Measurements from ENCODE around the gene SLC22A23.

Gene SLC22A23

DNA sequence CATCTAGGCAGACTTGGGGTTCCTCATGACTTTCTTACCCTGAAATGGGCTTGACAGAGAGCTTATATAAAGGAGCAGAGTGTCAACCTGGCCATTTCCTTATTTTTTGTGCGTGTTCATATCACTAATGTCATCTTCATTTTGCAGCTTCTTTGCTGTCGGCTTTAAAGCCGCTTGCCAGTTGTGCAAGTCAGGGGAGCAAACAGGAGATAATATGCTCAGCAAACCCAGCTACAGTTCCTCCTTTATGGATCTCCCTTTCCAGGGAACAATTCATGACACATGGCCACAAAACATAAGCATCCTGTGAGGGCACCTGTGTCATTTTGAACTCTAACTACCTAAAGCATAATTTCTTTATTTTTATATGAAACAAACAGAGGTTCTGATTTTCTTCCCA, 222.9 kb downstream of the SLC22A23 start:
- no peak for DNase-seq

DNA sequence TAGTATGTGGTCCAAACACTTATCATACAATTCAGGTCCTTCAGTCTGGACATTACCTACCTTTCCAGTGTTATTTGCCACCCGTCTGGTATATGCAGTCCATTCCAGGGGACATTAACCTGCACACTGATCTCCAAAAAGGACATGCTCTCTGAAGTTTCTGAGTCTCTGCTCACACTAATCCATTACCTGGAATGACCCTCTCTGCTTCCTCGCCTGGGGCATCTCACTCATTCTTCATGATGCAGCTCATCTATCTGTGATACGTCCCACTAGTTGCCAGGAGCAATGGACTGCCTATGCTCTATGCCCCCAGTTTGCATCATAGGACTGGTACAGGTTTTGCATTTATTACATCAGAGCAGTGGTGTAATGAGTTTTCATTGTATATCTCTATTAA, 223.5 kb downstream of the SLC22A23 start:
- no peak for DNase-seq

DNA sequence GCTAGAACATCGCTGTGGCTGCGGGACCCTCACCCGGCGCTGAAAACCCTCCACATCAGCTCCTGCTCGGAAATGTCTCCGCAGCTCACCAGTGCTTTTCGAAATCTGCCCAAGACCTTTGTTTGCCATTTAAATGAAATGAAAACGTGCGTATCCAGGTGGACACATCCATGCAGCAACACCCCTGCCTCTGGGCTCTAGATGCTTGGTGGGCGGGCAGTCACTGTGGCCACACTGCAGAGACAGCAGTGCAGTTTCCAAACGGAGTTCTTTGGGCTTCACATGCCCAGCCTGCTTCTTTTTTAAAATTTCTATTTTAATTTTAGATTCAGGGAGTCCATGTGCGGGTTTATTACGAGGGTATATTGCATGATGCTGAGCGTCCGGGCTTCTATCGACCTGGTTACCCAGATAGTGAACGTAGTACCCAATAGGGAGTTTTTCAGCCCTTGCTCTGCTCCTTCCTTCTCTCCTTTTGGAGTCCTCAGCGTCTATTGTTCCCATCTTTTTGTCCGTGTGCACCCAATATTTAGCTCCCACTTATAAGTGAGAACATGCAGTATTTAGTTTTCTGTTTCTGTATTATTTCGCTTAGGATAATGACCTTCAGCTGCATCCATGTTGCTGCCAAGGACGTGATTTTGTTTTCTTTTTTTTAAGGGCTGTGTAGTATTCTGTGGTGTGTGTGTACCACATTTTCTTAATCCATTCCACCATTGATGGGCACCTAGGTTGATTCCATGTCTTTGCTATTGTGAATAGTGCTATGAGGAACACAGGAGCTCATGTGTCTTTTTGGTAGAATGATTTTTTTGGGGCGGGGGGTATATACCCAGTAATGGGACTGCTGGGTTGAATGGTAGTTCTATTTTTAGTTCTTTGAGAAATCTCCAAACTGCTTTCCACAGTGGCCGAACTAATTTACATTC, 224.6 kb downstream of the SLC22A23 start:
- DNase-seq: no peak

DNA sequence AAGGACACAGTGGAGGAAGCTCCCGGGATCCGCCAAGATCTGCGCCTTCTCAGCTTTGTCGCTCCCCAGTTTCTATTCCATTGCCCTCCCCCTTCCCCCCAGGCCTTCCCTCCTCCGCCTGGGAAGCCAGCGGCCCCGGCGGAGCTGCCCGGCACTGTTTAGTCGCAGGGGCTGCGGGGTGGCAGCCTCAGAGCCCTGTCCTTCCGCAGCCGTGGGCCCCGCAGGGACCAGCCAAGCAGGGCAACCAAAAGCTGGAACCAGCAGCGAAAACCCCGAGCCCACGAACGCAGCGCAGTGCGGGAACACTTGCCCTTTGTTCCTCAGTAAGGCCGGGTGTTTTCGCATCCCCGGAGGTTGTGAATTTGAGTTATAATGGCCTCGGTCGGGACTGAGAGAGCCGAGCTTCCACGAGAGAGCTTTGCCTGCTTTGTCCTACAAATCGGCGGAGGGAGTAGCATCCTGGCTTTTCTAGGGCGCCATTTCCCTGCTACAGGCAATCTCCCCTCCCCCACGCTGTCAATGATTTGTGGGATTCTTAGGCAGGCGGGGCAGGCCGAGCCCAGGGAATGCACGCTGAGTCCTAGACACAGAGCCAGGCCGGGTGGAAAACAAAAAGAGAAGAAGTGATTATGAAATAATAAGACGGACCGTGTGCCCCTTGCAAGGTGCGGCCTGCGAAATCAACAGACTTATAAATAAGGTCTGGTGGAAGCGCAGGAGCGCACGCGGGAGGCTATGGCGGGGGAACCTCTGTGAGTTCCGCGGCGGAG, 225.4 kb downstream of the SLC22A23 start:
- no peak for DNase-seq

DNA sequence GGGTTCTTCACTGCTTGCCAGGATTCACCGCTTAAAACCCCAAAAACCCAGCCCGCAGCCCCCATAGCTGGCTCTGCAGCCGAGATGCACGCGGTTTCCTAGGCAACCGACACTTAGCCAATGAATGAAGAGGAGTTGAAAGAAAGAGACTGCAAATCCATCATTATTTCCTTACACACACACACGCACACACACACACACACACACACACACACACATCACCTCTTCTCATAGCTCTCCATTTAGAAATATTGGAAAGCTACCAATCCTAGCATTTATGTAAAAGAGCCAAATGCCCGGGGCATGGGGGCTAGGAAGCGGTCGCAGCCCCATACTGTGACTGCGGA, 226.0 kb downstream of the SLC22A23 start:
- no peak for DNase-seq

DNA sequence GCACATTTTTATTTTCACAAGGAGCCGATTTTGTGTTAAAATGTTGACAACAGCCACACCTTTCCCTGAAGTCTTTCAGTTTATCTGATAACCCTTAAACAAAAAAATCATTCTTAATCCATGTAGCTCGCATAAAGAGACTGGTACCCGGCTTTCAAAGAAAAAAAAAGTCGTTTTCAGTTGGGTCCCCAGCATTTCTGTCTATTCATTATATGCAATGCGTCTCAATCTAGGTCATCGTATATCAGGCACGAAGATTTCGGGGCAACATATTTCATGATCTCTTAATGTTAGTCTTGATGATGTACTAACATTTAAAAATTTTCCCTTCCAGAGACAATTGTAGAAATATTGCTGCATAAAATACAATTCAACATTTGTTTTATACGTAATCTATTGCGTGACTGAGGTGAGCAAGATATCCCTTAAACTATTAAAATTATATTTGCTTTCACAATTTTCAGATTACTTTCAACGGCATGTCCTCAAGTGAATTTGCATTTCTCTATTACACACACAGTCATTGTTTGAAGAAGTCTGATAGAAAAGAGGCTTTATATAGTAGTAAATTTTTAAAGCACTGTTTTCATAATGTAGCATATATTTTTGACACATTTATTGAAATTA, 226.5 kb downstream of the SLC22A23 start:
- no peak for DNase-seq

DNA sequence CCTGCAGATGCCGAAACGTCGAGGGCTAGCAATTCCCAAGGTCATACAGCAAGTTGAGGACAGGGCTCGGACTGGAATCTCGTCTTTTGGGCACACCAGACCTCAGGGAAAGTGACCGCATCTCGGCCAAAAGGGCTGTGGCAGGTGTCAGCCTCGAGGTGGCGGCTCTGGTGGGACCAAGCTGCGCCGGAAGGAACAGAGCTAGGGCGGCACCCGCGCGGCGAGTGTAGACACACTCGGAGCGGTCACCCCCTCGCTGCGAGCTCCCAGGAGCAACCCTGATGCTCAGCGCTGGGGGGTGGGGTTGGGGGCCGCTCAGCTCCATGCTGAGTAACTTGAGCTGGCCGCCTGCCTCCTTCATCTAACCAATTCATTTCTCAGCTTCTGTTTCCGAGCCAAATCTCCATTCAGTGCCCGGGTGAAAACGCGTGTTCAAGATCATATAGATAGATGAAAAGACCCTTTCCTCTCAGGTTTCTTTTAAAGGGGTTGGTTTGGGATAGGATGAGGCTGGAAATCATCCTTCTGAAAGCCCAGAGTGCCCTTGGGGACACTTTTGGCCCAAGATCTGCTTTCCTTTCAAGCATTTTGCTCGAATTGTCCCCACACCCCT, 227.2 kb downstream of the SLC22A23 start:
- no peak for DNase-seq

DNA sequence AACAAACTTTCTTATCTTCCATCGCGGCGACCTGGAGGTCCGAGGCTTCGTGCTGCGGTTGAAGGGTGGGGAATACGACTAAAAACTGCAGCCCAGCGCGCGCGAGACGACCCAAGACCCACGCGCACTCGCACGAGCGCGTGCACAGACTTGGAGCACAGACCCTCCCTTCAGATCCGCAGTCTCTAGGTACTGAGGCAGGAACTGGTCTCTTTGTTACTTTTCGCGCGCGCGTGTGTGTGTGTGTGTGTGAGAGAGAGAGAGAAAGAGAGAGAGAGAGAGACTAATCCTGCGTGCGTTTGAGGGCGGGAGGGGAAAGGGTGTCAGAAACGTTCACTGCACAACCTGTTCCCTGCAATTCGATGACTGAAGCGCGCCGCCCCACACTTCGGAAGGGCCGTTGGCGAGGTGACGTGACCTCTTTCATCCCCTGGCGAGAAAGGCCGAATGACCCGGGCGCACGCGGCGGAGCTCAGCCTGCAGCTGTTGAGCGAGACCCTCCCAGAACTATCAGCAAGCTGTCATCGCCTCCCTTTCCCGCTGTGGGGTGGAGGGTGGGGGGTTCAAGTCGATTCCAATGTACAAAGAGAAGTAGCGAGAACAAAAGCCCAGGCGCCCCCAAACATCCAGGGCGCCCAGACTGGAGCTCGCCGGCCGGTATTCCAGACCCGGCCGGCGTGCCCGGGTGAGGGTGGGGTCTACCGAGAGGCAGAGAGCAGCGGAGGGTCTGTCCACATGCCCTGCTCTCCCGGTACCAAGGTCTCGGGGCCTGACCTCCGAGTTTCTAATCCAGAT, 227.9 kb downstream of the SLC22A23 start:
- DNase-seq: no peak

DNA sequence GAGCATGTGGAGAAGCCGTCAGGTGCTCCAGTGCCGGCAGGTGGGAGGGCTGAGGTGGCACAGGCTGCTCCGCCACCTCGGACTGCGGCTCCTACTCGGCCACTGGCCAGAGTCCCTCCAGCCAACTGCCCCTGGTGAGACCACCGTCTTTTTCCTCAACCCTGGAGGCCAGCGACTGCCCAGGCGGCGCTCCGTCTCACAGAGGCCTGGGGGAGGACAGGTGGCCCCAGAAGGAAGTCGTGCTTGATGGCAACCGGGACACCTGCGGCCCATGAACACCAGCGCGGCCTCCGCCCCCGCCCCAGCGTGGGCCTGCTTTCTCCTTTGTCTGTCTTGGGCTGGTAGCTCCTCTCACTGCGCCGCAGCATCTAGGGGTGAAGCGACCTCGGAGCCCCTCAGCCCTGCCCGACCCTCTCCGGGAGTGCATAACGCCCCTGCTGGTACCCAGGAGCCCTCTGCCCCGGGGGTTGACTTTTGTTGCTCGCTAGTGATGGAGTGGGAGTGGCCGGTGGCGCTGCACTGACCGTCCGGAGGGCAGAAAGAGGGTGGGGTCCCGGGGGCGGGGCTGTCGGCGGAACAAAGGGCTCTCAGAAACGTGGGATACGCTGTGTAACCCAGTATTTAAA, 228.7 kb downstream of the SLC22A23 start:
- no peak for DNase-seq

DNA sequence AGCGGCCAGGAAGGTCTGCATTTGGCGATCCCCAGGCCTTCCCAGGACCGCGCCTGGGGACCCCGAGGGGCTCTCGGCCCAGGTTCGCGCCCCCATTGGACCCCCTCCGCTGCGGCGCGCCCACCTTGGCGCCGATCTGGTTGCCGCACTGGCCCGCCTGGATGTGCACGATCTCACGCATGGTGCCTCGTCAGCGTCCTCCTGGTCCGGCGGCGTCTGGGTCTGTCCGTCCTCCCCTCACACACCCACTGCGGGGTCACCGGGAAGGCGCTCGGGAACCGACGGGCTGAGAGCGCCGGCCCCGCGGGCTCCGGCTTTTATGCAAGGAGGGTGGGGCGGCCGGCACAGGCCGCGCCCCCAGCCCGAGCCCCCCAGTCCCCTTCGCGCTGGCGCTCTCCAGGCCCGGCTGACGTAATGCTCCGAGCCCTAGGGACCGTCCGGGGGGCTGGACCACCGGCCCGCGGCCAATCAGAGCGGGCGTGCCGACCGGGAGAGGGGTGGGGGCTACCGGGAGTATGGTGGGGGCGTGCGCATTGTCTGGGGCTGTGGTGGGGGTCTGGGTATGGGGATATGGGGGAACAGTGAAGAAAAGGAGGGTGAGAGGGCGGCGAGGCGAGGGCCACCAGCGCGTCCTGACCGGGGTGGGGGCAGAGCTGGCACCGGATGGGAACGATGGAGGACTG, 229.3 kb downstream of the SLC22A23 start, which contains the start of gene TUBB2B:
TSS of gene TUBB2B (minus strand) at position 291 of the 683 bp plus-strand sequence. CDS start at position 181, 110 bp downstream.
- DNase-seq: no peak

DNA sequence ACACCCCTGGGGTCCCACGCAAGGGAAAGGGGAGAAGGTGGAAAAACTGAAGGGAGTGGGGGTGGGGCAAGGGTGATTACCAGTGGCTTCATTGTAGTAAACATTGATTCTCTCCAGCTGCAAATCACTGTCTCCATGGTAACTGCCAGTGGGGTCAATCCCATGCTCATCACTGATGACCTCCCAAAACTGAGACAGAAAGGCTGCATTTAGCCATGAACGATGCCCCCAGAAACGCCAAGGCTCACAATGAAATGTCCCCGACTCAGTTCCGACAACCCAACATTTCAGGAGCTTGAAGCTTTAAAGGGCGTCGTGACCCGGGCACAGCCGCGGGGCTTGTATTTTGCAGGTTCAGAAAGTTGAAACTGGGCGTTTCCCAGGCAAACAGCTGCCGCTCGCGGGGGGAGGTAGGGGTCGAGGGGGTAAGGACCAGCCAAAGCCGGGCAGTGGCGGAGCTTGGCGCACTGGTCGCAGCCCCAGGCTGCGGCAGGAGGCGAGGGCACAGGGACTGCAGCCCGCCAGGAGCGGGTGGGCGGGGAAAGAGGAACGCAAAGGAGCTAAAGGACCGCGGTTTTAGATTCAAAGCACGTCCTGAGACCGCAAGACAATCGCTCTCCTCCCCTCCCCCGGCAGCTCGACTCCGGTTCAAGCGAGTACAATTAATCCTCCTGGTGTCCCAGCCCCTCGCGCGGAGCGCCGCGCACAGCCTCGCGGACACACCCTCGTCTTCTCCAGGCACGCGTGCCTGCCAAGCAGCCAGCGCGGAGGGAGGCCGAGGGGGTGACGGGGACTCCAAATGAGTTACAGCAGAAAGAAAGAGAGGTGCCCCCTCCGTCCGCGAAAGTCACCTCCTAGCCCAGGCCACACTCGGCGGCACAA, 230.1 kb downstream of the SLC22A23 start:
- no peak for DNase-seq

DNA sequence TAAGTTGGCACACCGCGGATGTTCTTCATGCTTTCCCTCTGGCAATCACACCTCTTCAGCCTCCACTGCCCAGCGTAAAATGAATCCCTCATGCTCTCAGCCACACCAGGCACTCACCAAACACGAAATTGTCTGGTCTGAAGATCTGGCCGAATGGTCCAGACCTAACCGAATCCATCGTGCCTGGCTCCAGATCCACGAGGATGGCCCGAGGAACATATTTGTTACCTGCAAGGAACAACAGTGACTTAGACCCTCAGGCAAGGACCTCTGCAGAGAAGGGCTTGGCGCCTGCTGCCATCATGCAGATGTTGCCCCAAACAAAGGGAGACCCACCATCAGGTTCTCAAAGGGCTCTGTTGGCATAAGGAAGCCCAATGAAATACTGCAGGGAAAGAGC, 230.8 kb downstream of the SLC22A23 start:
- no peak for DNase-seq

DNA sequence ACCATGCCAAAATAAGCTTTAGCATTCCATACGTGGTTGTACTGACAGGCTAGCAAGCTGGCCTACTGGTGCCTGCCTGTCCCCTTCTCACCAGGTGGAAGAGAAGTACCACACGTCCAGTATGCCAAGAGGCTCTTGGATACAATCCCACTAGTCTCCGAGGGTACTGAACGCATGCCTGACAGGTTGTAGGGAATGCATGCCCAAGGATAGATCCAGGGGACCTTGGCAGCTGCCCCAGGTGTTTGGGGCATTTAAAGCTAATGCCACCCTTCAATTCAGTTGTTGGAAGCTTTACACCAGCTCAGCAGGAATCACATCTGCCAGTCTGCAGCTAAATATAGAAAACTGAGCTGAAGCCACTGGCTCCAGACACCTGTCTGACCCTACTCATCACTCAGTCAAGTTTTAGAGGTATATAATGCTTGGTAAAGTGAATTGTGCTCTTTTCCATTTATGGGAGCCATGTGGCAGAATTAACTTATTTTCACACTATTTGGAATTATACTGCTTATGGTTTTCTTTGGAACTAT, 234.3 kb downstream of the SLC22A23 start:
- DNase-seq: no peak

DNA sequence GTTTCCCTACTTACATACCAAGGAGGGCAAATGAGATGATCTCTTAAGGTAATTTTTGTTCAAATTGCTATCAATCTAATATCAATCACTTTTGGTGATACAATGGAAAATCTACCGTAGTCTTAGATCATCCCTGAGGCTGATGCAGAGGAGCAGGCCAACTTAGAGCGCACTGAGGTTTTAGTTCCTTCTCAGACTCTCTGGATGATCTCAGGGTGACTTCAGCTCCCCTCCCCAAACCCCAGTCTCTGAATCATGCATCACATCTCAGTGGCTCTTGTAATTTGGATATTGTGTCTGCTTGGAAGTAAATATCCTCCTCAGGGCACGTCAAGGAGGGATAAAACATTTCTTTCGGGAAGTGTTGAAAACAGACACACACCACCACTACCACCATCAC, 235.3 kb downstream of the SLC22A23 start:
- DNase-seq: no peak

DNA sequence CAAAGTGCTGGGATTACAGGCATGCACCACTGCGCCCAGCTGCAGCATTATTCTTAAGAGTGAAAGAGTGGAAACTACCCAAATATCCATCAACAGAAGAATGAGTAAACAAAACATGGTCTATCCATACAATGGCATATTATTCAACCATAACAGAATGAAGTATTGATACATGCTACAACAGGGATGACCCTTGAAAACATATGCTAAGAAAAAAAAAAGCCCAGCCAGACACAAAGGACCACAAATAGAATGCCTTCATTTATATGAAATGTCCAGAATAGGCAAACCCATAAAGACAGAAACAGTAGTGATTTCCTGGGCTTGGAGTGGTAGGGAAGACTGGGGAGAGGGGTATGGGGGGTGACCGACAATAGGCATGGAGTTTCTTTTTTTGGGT, 236.5 kb downstream of the SLC22A23 start:
- no peak for DNase-seq
